ENCODE results near the gene NUDT15.

- no peak for TF ChIP-seq CTCF (IDR thresholded peaks at IDR 0.05)
- TF ChIP-seq POLR2A (IDR thresholded peaks at IDR 0.05) = no peak
Measured at GRCh38 chr13:48004201-48004600, 33.3 kb upstream of the NUDT15 start.
